NCI-H2227 (cell line): ENCODE data around the gene LRRC7.
"Not testable (repeated sequence)": the region's sequence is repeated elsewhere in the genome, so short reads cannot be mapped to it uniquely, and the experiment has no call there.

ENCODE experiments used
- DNase-seq: peaks from one replicate; lab custom pipeline; 2025; ENCODE audit not compliant: unreplicated experiment; lab: John Stamatoyannopoulos, UW

Gene LRRC7

GRCh38 chr1:69862906-69863305, 295.2 kb downstream of the LRRC7 start:
- DNase-seq: no peak

DNA sequence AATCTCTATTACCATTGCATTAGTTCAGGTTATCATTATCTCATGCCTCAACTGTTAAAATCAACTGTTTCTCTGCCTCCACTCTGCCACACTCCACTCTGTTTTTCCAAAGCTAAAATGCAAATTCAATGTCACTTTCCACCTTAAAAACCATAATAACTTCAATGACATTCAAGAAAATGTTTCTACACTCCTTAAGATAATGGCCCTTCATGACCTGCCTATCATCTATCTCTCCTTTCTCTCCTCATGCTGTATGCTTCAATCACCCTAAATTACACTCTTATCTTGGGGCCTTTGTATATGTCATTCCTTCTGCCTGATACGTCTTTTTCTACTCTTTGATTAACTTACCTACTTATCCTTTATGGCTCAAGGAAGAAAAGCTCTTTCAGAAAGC, 296.0 kb downstream of the LRRC7 start:
- no peak for DNase-seq

DNA sequence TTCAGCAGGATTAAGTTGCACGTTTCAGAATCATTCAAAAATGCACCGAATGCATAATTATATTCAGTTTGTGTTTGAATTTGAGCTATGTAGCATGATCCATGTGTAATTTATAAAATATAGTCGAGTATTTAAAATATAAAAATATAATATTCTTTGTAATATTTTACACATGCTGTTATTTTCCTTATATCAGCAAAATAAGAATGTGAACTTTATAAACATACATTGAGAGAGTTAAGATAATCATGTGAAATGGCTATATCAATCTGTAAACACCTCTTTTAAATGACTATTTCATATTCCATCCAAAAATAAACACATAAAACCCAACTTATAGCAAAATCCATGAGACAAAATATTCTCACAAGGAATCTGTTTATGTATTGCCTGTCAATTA, 303.7 kb downstream of the LRRC7 start:
- no peak for DNase-seq

GRCh38 chr1:69878338-69878737, 310.6 kb downstream of the LRRC7 start:
- DNase-seq: no peak

DNA sequence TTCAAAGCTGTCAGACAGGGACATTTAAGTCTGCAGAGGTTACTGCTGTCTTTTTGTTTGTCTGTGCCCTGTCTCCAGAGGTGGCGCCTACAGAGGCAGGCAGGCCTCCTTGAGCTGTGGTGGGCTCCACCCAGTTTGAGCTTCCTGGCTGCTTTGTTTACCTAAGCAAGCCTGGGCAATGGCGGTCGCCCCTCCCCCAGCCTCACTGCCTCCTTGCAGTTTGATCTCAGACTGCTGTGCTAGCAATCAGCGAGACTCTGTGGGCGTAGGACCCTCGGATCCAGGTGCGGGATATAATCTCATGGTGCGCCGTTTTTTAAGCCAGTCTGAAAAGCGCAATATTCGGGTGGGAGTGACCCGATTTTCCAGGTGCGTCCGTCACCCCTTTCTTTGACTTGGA, 320.3 kb downstream of the LRRC7 start:
- not testable (repeated sequence) for DNase-seq

DNA sequence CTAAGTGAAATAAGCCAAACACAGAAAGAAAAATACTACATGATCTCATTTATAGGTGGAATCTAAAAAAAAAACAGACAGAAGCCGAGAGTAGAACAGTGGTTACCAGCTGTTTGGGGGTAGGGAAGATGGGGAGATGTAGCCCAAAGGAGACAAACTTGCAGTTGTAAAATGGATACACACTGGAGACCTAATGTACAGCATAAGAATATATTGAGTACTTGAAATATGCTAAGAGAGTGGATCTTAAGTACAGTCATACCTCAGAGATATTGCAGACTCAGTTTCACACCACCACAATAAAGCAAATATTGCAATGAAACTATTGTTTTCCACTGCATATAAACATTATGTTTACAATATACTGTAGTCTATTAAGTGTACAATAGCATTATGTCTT, 320.9 kb downstream of the LRRC7 start:
- no peak for DNase-seq

DNA sequence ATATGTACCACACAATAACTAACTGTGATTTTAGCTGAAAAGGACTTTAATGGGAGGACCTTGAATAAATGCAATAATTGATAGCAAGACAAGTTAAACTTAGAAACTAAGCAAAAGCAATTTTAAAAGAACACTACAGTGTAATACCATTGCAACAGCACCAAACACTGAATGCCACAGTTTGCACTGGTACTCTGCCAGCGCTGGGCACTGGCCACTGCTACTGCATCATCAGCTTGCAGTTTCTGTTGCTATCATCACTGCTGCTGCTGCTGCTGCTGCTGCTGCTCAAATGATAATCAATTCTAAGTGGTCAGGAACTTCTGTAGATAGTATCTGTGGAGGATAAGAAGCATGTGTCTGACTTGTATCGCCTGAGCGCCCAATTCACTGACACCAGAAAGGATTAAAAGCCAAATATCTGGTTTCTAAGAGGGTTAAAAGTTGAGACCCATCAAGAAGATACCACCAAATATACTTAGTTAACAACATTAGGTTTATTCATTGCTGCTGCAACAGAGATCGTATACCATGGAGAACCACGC, 330.8 kb downstream of the LRRC7 start:
- no peak for DNase-seq

GRCh38 chr1:69911301-69911801, 343.6 kb downstream of the LRRC7 start:
- no peak for DNase-seq

DNA sequence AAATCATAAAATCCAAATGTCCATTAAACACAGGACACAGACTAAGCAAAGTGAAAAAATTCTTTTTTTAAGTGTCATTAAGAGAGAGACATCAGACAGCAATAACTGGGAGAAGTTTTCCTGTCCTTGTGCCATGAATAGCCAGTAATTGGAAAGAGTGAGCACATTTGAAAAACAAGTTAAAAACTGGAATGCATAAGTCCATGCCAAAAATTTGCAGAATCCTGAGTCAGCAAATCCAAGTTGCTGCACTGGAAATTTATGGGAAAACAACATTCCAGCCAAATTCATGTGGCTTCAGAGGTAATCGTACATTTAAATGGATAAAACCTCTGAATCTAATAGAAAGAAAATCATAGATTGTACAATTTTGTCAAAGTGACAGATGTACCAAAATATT, 346.3 kb downstream of the LRRC7 start:
- DNase-seq: no peak

- DNase-seq: no peak
These were observed 347.4 kb downstream of the LRRC7 start for GRCh38 chr1:69914976-69915765.

- DNase-seq: no peak
These were observed 351.6 kb downstream of the LRRC7 start for GRCh38 chr1:69919129-69919921.

- no peak for DNase-seq
These were observed 352.2 kb downstream of the LRRC7 start for GRCh38 chr1:69919922-69920273.

GRCh38 chr1:69920426-69920825, 352.7 kb downstream of the LRRC7 start:
- DNase-seq: no peak

DNA sequence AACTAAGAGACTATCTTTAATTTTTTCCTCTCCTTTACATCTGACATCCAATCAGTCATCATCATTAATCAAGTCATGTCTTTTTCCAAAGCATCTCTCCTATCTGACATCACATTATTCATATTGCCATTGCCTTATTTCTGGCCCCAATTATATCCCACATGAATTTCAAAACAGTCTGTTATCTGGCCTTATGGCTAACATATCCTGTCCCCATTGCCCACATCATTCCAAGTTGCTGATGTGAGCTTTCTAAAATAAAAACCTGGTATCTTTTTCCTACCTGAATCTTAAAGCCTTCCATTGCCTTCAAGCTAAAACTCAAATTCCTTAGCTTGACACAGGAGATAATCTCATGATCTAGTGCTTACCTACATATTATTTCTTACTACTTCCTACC, 353.8 kb downstream of the LRRC7 start:
- DNase-seq: no peak

DNA sequence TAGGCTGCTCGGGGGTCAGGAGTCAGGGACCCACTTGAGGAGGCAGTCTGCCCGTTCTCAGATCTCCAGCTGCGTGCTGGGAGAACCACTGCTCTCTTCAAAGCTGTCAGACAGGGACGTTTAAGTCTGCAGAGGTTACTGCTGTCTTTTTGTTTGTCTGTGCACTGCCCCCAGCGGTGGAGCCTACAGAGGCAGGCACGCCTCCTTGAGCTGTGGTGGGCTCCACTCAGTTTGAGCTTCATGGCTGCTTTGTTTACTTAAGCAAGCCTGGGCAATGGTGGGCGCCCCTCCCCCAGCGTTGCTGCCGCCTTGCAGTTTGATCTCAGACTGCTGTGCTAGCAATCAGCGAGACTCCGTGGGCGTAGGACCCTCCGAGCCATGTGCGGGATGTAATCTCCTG, 360.5 kb downstream of the LRRC7 start:
- not testable (repeated sequence) for DNase-seq

DNA sequence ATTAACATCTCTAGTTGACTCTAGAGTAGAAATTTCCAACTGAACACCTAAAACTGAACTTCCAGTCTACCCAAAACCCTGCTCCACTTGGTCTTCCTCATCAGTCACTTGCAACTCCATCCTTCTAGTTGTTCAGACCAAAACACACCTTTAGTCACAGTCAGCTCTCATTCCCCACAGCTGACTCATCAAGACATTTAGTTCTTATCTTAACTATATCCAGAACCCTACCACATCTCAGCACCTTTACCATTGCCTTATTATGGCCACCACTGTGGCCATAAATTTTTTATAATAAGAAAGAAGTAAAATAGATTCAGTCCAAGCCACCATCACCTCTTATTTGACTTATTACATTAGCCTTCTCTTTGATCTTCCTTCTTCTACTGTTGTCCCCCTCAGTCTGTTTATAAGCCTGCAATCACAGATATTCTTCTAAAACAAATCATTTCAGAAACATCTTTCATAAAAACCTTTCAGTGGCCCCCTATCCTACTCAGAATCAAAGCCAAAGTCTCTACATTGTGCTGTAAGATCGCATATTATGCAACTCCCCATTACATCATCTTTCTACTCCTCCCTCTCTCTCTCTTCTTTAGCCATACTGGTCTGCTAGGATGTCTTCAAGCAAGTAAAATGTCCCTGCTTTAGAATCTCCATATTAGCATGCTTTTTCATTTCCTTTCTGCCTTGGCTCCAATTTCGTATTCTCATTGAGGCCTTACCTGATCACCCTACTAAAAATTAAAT, 361.8 kb downstream of the LRRC7 start:
- no peak for DNase-seq

DNA sequence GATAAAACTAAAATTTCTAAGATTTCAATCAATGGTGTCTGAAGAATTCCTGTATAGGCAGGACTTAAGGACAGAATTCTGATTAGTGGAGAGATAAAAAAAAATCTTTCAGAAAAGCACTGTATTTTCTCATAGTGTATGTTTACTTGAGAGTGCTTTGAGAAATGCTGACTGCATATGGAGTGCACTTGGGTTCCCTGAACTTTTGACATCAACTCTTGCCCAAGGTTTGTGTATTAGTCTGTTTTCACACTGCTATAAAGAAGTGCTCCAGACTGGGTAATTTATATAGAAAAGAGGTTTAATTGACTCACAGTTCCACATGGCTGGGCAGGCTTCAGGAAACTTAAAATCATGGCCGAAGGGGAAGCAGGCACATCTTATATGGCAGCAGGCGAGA, 362.7 kb downstream of the LRRC7 start:
- DNase-seq: no peak

DNA sequence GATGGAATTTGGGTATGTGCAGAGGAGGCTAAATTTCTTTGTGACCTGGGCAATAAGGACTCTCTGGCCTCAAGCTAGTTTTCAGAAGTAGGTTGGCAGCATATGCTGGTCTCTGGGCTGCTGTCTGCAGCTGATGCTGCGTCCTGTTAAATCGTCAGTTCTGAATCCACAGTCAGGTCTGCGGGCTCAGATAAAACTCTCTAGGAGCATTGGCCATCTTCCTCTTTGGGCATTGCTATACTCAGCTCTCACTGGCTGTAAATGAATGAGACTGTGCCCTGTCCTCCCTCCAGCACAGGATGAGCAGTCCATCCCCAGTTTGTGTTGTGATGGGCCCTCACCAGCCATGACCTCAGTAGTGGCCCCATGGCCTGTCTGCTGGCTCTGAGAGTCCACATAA, 365.0 kb downstream of the LRRC7 start:
- no peak for DNase-seq

DNA sequence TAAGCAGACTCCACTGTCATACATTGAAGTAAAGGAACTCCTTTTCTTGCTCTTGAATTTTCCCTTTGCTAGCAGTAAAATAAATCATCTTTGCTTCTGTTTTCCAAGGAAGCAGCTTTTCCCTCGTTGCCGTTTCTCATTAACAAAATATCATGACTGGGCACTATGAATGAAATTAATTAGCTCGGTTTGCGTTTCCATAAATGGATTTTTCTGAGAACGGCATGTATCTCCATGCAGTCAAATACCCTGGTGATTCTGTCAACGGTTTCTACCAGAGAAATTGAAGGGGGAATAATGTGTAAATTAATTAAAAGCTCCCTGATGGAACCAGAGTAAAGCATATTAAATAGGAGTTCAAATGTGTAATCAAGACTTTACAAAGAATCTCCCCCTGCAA, 372.5 kb downstream of the LRRC7 start:
- DNase-seq: no peak

DNA sequence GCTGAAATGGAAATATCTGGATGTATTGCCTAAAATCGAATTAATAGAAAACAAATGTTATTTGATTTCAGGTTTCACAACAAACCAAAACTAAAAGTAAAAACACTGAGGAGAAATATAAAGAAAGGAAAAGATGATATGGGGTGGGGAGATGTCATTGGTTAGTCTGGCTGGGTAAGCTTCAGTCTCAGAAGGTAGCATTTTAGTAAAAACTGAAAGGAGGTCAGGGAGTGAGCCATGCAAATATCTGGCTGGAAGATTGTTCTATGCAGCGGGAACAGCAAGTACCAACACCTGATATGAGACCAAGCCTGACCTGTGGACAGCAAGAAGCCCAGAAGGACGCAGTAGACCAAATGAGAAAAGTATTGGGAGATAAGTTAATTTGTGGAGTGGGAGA, 373.1 kb downstream of the LRRC7 start:
- no peak for DNase-seq

DNA sequence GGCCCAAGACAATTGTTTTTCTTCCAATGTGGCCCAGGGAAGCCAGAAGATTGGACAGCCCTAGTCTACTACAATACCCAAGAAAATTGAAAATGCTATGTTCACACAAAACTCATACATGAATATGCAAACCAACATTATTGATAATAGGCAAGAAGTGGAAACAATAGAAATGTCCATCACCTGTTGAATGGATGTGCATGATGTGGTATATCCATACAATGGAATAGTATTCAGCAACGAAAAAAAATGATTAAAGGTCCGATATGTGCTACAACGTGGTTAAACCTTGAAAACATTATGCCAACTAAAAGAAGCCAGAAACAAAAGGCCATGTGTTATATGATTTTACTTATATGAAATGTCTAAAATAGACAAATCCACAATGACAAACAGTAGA, 375.3 kb downstream of the LRRC7 start:
- DNase-seq: no peak
